Endothelial cell of umbilical vein (primary cell): Measurements from ENCODE around the gene TNFRSF19. TPM values are rescaled to one million over a fixed set of nuclear protein-coding genes. Genes with fewer than 3 reads are reported as not detected.

Experiments used
- BruUV-seq: library from RNA; stranded (reverse); fragments of 400-500 nt; replicated peaks from 2 replicates; lab custom pipeline; 2021; lab: Mats Ljungman, UMichigan
- CTCF ChIA-PET: fragments of 300-600, 350-600 bp; sonication (Branson Sonifier 250); formaldehyde crosslinking; loops from one replicate; lab custom pipeline; 2021; ENCODE audit warnings: antibody characterized with exemption, inconsistent platforms; lab: Charles Lee
- POLR2A ChIA-PET: fragments of 300-600, 350-600 bp; sonication (Branson Sonifier 250); formaldehyde crosslinking; loops from one replicate; lab custom pipeline; 2021; ENCODE audit warnings: antibody characterized with exemption, inconsistent platforms; lab: Charles Lee
- DNase-seq: peaks from one replicate; pipeline ENCODE4 v3.0.0-alpha.2; 2011; ENCODE audit warnings: low read depth, low spot score
- FAIRE-seq: peaks from 2 replicates; lab custom pipeline; 2011; peaks lifted over from hg19 to GRCh38; lab: Jason Lieb, UNC
- H2AFZ ChIP-seq: 2 replicates; pipeline ENCODE4 v1.6.0; 2012; ENCODE audit warnings: low read depth, low read length, control low read depth, inconsistent platforms
- H3K27ac ChIP-seq: 2 replicates; pipeline ENCODE4 v1.5.1; 2011; ENCODE audit warnings: low read depth, mild to moderate bottlenecking, control low read depth, low read length, moderate library complexity; ENCODE audit not compliant: insufficient read depth
- H3K27me3 ChIP-seq, 2 experiments: 2 replicates each; pipeline versions ENCODE4 v1.6.0 to v1.6.1; 2011; ENCODE audit warnings: low read length in 2 of 2, mixed read lengths in 1 of 2; ENCODE audit not compliant: control insufficient read depth in 2 of 2, insufficient read depth in 2 of 2
- H3K36me3 ChIP-seq, 2 experiments: 2 replicates in 1 of 2; 3 replicates in 1 of 2; pipeline ENCODE4 v1.5.1; 2011; ENCODE audit warnings: low read length in 2 of 2, mild to moderate bottlenecking in 1 of 2, moderate library complexity in 1 of 2; ENCODE audit not compliant: control insufficient read depth in 2 of 2, insufficient read depth in 2 of 2; ENCODE audit errors: extremely low read depth in 1 of 2
- H3K4me1 ChIP-seq: 3 replicates; pipeline ENCODE4 v1.5.1; 2011; ENCODE audit warnings: mild to moderate bottlenecking, low read length; ENCODE audit not compliant: control insufficient read depth, insufficient read depth; ENCODE audit errors: extremely low read depth
- H3K4me2 ChIP-seq: 2 replicates; pipeline ENCODE4 v1.6.1; 2011; ENCODE audit warnings: low read length, control low read depth, mixed read lengths; ENCODE audit not compliant: insufficient read depth
- H3K4me3 ChIP-seq, 3 experiments: fragments of 200-600 bp in 1 of 3; sonication (generic), shearing (Covaris generic) in 1 of 3; replicated peaks in 1 of 3; 2 replicates each; pipeline ENCODE4 v1.5.1; 2011 to 2016; ENCODE audit warnings: control low read depth in 3 of 3, low read length in 3 of 3, mild to moderate bottlenecking in 2 of 3, inconsistent platforms in 1 of 3, low read depth in 1 of 3, moderate library complexity in 1 of 3; ENCODE audit not compliant: insufficient read depth in 1 of 3
- H3K79me2 ChIP-seq: 2 replicates; pipeline ENCODE4 v1.6.0; 2012; ENCODE audit warnings: low read length, inconsistent platforms; ENCODE audit not compliant: control insufficient read depth, insufficient read depth
- H3K9ac ChIP-seq: replicated peaks from 2 replicates; pipeline ENCODE3; 2011; ENCODE audit warnings: low read length, control low read depth; ENCODE audit not compliant: insufficient read depth; ENCODE audit errors: extremely low read depth
- H3K9me1 ChIP-seq: replicated peaks from 3 replicates; pipeline ENCODE4 v1.6.0; 2011; ENCODE audit warnings: mild to moderate bottlenecking, low read length; ENCODE audit not compliant: control insufficient read depth, insufficient read depth; ENCODE audit errors: extremely low read depth
- H3K9me3 ChIP-seq: replicated peaks from 2 replicates; pipeline ENCODE4 v1.5.1; 2012; ENCODE audit warnings: low read length, inconsistent platforms; ENCODE audit not compliant: control insufficient read depth, insufficient read depth
- H4K20me1 ChIP-seq: replicated peaks from 2 replicates; pipeline ENCODE3; 2011; ENCODE audit warnings: mild to moderate bottlenecking, low read length; ENCODE audit not compliant: control insufficient read depth, insufficient read depth; ENCODE audit errors: extremely low read depth
- CTCF ChIP-seq, 2 donors: IDR thresholded peaks; 1 replicate in 1 of 2; 2 replicates in 1 of 2; pipeline ENCODE4 v1.5.1; 2011; ENCODE audit warnings: low read length in 2 of 2, mild to moderate bottlenecking in 2 of 2, moderate library complexity in 2 of 2, control low read depth in 1 of 2, inconsistent platforms in 1 of 2, low read depth in 1 of 2; ENCODE audit not compliant: insufficient read depth in 1 of 2; ENCODE audit errors: extremely low read depth in 1 of 2
- FOS ChIP-seq: IDR thresholded peaks from 2 replicates; pipeline ENCODE4 v1.6.1; 2011; ENCODE audit warnings: mild to moderate bottlenecking, low read length, moderate library complexity, borderline replicate concordance; ENCODE audit not compliant: insufficient read depth
- GATA2 ChIP-seq: IDR thresholded peaks from 2 replicates; pipeline ENCODE4 v1.7.0; 2011; ENCODE audit warnings: low read depth, mild to moderate bottlenecking, moderate library complexity, mixed read lengths, low read length; ENCODE audit not compliant: insufficient read length, insufficient read depth
- JUN ChIP-seq: IDR thresholded peaks from 2 replicates; pipeline ENCODE4 v1.6.1; 2011; ENCODE audit warnings: borderline replicate concordance, low read depth; ENCODE audit not compliant: insufficient read length, insufficient read depth
- POLR2A ChIP-seq: IDR thresholded peaks from 2 replicates; pipeline ENCODE4 v1.6.1; 2012; ENCODE audit warnings: low read depth, mild to moderate bottlenecking, control low read depth, low read length
- POLR2AphosphoS5 ChIP-seq: IDR thresholded peaks from 2 replicates; pipeline ENCODE4 v1.6.1; 2012; ENCODE audit warnings: low read depth, mild to moderate bottlenecking, control low read depth, low read length, moderate library complexity; ENCODE audit not compliant: insufficient read depth
- dilution Hi-C: fragments of 300-500 bp; cut with MboI; formaldehyde crosslinking; loops from one replicate; pipeline ENCODE4 v1.15.0; 2019; ENCODE audit warnings: low sequenced_read_pairs; ENCODE audit not compliant: extremely low pct_ligation_motif_present
- intact Hi-C: fragments of 100-400 bp; cut with micrococcal nuclease; formaldehyde crosslinking; loops from one replicate; pipeline ENCODE4 v1.10.0; 2022
- polyA plus RNA-seq, 4 experiments: library from polyadenylated mRNA; depleted of rRNA in 3 of 4; stranded (reverse) in 3 of 4; unstranded in 1 of 4; fragments of >200 nt; gene quantifications; 2 replicates each; pipeline versions ENCODE4 v1.2.1 to v1.2.3, GENCODE V29; 2011 to 2012; ENCODE audit warnings: missing spikeins in 1 of 4
- total RNA-seq: library from RNA; stranded (reverse); gene quantifications from 2 replicates; pipeline ENCODE4 v1.2.3, GENCODE V29; 2021
- TF ChIP-seq, protein P1 (sequence below): IDR thresholded peaks from 2 replicates; pipeline ENCODE4 v1.6.1; 2011; ENCODE audit not compliant: insufficient read depth, insufficient read length

The TNFRSF19 gene
- total and polyA plus RNA-seq, 2 donors (not counting 3 experiments of a cell fraction or from before 2014, with no cell fraction given) = 0.23 to 0.29 TPM

- H3K36me3 ChIP-seq = no peaks in the 10 kb centered on the region
- TF ChIP-seq GATA2 (no peak), CTCF (IDR thresholded peaks at IDR 0.05; ENCODE audit: extremely low read depth in 1 of 2, insufficient read depth in 1 of 2, low read depth in 1 of 2, low read length in 2 of 2) (no peak), FOS (no peak), POLR2A (no peak), POLR2AphosphoS5 (no peak), JUN (no peak)
- TF ChIP-seq, protein P1, sequence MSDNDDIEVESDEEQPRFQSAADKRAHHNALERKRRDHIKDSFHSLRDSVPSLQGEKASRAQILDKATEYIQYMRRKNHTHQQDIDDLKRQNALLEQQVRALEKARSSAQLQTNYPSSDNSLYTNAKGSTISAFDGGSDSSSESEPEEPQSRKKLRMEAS = no peak
- H3K27ac ChIP-seq = no peak overlapping the region
- no peak overlapping the region for H3K9ac ChIP-seq
- no TSS peak for BruUV-seq
- H3K79me2 ChIP-seq = no peaks in the 10 kb centered on the region
- POLR2A ChIA-PET = no interaction called here
- H3K9me1 ChIP-seq = no peaks in the 10 kb centered on the region
- H2AFZ ChIP-seq = no peak overlapping the region
- H3K4me3 ChIP-seq = no peak overlapping the region
- FAIRE-seq (no peak), DNase-seq (no peak)
- H3K4me1 ChIP-seq = no peaks in the 10 kb centered on the region
- CTCF ChIA-PET = no interaction called here
- dilution Hi-C loops (no loop called here), intact Hi-C loops (no loop called here)
- H3K4me2 ChIP-seq = no peak overlapping the region
- peaks cover 0 to 2% of the 10 kb centered on the region in 2 experiments for H3K27me3 ChIP-seq
- H4K20me1 ChIP-seq = no peaks in the 10 kb centered on the region
- no peaks in the 10 kb centered on the region for H3K9me3 ChIP-seq
These were observed 125.0 kb downstream of the TNFRSF19 start for GRCh38 chr13:23695196-23695595.
